GM03348 (cell line): ENCODE results near the gene CTCFL.
A peak's percentile ranks its signal among the peaks of the same experiment; 100 is the strongest.

Experiments
- DNase-seq: peaks from one replicate; pipeline ENCODE4 v3.0.0; 2012; ENCODE audit warnings: low spot score

CTCFL gene

DNA sequence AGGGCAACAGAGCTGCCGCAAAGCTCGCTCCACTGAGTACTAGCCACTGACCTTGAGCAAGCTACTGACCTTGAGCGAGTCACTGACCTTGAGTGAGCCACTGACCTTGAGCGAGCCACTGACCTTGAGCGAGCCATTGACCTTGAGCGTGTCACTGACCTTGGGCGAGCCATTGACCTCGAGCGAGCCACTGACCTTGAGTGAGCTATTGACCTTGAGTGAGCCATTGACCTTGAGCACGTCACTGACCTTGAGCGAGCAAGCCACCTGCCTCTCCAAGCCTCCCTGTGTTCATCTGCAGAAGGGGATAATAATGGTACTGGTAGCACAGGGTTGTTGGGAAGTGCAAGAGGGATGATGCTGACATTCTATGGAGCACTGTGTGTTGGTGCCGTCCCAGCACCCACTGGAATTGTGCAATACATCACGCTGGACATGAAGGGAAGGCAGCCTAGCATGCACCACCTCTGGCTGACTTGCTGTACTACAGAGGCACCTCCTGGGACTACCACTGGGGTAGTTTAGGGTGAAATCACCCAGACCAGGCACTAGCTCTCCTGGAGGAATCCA is 60.2 kb downstream of the CTCFL start:
- DNase-seq, result no peak

DNA sequence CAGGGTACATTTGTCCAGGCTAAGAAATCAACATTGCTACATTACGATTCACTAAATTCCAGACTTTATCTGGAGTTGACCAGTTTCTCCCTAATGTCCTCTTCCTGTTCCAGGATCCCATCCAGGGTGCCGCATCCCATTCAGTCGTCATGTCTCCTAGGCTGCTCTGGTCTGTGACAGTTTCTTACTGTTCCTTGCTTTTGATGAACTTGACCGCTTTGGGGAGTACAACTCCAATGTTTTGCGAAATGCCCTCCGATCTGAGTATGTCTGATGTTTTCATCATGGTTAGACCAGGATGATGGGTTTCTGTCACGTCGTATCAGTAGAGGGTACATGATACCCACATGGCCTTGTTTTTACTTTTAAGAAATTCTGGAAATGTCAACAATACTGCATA is 62.2 kb downstream of the CTCFL start:
- DNase-seq, result no peak

DNA sequence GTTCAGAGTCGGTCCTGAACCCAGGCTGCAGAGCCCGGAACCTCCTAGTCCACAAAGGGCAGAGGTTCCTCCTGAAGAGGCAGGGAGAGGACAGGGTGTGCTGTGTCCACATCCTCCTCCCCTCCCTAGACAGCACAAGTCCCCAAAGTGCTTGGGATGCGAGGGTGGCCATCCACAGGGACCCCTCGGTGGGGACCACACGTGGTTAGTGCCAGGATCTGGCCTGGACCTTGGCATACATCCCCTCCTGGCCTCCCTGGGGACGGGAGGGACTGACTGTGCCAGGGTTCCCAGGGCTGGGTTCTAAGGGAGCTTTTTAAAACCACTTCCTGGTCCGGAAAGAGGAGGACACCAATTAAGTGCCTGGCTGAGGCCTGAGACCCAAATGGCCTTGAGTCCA is 63.2 kb downstream of the CTCFL start:
- DNase-seq, result no peak

DNA sequence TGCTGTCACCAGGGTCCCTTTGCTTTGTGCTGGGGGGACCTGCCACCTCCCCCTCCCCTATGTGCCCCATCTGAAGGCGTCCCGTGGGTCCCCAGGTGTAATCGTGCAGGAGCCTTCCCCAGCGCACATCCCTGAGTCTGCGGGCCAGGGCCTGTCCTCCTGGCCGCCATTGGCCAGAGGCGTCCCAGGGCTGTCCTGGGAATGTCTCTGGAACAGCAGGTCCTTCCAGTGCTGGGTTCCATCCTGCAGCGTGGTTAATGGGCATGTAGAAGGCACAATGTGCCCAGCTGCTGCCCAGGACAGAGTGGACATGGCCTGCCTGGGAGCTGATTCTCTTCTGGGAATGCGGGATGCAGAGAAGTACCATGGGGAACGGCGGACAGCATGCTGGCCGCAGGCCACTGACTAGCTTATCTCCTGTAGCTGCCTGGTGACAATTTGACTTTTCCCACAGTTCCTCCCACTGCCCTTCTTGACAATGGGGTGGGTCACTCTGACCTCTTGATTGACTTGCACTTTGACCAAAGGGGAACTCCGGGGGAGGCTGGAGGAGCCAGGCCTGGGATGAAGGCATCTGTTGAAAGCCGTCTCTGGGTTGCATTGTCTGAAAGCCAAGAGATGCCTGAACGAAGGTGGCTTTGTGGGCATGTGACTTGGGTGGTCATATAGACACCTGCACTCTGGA is 64.0 kb downstream of the CTCFL start:
- DNase-seq, result no peak

DNA sequence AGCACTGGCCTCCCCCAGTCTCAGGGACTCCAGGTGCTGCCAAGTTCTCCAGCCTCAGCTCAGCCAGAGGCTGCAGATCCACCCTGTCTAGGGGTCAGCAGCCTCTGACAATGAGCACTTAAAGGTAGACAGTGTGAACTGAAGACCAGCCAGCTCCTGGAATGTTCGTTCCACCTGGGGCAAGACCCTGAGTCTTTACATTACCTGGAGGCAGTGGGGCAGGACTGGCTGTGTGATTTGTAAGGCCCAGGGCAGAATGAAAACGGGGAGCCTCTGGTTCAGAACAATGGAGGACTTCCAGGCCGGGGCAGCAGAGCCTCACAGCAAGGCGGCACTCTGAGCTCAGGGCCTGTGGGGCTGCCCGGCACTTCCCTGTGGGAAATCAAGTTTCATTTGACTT is 65.0 kb downstream of the CTCFL start:
- DNase-seq, result no peak

DNA sequence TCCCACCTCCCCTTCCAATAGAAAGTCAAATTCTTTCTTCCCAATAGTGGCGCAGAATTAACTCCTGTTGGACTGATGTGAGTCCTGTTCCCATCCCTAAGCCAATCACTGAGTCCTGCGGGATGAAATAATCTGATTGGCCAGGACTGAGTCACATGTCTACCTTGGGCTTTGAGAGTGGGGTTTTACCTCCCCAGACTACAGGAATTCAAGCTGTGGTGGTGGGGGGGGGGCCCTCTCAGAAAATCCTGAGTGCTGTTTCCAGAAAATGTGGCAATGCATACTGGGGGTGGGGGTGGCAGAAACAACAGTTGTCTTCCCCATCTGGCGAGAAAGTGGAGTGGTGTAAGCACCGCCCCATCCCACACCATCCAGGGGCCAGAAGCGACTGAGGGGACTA is 65.7 kb downstream of the CTCFL start:
- no peak for DNase-seq

DNA sequence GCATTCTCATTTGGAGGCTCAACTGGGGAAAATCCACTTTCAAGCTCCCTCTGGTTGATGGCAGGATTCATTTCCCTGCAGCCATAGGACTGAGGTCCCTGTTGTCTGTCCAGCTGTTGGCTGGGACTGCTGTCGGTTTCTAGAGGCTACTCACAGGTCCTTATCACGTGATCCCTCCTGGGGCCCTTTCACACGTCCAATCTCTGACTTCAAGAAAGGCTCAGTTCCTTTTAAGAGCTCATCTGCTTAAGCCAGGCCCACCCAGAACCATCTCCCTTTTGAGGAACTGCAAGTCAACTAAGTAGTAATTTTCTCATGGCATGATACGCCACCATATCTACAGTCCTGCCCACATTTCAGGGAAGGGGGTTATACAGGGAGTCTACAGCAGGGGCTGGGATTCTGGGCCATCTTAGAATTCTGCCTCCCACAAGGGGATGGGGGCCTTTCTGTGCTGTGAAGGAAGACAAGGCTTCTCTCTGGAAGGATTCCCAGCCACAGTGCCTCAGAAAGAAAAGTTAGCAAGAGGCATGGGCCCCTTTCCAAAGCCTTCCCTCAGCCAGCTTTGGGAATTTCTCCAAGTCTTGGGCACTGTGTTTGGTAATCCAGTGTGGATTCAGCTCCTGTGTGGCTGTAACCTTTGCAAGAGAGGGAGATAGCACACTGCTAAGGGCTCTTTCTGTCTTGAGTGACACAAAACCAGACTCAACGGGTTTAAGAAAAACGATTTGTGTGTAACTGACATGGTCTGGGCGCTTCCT is 66.4 kb downstream of the CTCFL start:
- DNase-seq, result no peak

DNA sequence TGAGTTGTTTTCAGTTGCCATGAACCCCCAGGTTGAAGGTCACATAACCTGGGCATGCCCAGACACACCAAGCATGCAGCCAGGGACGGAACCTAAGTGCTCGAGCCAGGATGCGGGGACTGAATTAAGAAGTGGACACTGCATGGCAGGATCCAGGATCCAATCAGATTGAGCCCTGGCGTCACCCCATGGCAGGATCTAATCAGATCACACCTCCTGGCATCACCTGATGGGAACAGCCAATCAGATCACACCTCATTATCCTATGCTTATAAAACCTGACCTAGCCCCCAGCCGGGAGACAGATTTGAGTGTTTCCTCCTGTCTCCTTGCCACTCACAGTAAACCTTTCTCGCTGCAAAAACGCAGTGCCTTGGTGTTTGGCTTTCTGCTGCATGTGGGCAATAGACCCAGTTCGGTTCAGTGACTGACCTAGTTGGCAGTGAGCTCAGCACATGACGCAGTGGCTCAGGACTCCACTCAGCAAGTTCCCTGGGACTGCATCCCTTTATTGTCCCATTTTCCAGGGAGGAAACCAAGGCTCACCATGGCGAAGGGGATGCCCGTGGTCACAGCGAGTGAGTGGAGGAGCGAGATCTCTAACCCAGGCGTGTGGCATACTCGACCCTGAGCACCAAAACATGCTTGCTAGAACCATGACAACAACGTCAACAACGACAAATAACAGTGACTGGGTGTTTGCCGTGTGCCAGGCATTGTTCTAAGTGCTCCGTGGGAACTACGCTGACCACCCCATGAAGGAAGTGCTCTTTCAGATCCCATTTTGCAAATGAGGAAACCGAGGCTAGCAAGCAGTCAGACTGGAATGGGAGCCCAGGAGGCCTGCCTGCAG is 67.5 kb downstream of the CTCFL start:
- DNase-seq, result no peak

DNA sequence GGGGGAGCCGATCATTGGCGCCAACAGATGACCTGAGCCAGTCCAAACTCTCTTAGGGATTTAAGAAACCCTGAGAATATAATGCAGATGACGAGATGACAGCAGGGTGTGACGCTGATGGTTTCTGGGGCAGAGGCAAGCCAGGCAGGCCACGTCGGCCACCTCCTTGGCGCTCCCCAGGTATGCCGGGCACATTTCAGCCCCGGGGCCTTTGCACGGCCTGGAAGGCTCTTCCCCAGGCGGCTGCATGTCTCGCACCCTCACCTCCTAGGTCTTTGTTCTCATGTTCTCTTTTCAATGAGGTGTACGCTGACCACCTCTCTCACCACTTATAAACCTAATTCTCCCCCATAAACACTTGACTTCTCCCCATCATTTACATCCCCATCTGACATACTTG is 68.8 kb downstream of the CTCFL start:
- DNase-seq, result no peak

DNA sequence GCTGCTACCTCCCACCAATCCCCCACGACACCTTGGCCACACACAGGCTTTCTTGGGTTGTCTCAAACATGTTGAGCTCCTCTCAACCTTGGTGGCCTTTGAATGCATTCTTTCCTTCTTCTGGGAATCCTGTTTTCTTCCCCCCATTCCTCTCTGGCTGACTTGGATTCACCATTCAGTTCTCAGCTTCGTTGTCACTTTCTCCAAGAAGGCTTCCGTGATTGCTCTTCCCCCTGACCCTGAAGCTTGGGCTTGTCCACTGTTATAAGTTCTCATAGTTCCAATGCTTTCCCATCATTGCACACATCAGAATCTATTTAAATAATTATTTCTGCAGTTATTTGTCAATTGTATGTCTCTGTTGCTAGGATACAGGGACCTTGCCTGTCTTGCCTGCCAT is 69.6 kb downstream of the CTCFL start:
- no peak for DNase-seq

DNA sequence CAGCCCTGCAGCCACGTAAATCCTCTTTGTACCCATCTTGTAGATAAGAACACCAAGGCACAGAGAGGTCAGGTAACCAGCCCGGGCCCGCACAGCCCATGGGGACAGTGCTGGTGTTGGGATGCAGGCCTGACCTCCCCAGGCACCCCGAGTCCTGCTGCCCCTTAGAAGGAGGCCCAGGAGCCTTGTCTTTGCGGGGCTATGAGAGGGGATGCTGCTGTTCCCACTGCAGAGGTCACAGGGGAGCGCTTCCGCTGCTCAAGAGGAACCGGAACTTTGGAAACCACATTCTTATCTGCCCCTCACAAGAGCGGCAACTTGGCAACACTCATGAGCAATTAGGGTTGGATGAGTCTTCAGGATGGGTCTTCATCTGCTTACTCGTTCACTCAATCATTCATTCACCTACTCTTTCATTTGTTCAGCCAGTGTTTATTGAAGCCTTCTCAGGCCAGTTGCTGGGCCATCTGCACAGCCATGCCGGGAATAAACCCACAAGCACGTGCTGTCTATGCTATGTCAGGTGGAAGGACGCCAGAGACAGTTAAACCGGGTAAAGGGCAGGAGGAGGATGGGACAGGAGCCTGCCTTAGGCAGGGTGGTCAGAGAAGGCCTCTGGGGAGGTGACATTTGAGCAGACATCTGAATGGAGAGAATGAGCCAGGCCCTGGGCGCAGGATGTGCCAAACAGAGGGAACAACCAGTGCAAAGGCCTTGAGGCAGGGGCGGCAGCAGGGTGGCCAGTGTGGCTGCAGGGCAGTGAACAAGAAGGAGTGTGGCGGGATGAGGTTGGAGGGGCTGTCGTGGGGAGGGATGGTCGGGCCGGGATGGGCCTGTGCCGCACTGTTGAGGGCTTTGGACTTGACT is 72.9 kb downstream of the CTCFL start:
- DNase-seq, result no peak

DNA sequence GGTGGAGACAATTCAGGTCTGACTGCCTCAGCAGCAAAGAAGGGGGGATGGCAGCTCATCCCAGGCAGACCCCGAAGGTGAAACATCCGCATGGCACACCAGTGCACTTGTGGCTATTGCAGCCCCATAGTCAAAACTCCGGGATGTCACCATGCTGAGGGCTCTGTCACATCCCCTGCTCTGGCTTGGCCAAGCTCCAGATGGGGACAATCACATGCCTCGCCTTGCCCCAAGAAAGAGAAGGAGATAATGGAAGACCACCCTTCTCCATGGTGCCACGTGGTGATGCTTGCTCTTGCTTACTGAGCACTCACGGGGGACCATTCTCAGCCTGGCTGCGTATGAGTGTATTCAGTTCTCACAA is 73.5 kb downstream of the CTCFL start:
- DNase-seq, result no peak

DNA sequence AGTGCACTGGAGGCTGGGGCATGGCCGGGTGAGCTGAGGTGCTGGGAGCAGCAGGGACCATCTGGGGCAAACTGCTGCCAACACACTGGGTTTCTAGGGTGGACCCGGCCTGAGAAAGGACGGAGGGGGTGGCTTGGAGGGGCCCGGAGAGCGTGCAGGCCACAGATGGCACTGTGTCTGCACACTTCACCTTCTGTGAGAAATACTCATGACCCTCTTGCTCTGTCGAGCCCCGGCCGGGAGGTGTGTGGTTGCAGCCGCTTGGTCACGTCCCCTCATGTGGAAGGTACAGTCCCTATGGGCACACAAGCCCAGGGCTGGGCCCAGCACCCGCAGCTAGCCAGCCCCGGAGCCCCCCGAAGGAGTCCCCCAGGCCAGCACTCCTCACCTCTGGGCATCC is 74.0 kb downstream of the CTCFL start:
- DNase-seq, result no peak

DNA sequence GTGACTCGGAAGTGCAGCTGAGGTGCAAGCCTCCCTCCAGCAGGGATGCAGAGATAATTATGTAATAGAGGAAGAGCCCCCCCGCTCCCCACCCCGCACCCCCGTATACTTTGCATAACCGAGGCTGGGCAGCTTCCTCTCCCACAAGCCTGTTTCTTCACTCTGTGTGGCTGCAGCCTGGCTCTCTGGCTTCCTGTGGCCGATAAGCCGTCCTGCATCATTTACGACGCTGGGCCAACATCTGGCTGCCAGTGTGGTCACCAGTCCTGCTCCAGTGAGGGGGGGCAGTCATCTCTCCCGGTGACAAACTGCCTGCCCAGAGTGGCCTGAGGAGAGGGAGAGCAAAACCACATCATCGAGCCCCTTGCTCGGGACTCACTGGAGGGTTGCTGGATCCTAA is 74.5 kb downstream of the CTCFL start:
- peak; percentile 63 for DNase-seq

DNA sequence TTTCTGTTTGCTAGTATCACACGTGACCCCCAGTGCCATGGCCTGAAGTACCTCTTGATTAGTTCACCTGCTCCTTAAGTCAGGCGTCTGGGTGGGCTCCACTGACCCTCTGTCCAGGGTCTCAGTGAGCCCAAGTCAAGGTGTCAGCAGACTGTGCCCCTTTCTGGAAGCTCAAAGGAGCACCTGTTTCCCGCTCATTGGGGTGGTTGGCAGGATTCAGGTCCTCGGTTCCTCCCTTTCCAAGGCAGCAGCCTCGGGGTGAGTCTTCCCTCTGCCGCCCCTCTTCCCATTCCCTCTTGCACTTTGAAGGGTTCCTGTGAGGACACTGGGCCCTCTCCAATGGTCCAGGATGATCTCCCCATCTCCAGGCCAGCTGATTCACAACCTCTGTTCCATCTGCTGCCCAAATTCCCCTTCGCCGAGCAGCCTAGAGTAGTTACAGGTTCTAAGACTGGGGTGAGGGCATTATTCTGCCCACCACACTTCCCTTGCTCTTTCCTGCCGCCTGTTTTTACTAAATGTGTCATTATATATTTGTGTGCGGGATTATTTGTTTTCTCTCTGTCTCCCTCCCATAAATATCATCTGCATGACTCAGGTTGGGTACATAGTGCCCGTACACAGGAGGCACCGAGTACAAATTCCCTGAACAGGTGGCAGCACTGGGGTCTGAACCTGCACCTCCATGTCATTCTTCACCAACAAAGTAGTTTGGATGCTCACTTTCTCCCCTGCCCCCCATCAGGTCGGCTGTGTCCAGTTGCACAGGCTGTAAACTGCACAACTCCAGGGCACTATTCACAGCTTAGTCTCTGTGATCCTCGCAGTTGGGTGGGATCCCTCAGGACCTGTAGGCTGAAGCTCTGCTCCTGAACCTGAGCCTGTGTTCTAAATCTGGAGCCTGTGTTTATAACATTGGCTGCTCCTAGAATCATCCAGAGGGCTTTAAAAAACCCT is 75.3 kb downstream of the CTCFL start:
- DNase-seq, result no peak

DNA sequence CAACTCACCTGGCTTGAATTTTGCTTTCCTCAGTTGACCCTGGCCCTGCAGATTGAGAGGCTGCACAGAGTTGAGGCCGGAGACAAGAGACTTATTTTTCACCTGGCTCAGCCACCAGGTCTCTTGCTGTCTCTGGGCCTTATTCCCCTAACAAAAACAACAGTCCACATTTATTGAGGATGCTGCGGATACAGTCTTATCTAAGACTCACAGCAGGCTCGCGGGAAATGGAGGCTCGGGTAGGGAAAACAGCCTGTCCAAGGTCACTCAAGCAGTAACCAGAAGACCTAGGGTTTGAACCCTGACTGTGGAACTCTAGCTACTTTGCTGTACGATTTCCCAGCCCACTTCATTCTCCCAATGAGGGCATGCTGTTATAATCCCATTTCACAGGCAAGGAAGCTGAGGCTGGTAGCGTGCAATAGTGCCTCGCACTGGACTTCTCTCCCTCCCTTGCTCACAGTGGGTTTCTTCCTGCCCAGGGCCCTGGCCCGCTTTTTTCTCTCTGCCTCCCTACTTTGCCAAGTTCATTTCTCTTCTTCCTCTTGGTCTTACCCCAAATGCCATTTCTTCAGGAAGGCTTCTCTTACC is 76.1 kb downstream of the CTCFL start:
- no peak for DNase-seq
